Thoracic aorta (tissue), 2 donors: ENCODE data around the gene UBR4. TPM values are rescaled to one million over a fixed set of nuclear protein-coding genes. Genes with fewer than 3 reads are reported as not detected.

Experiments
- ATAC-seq: fragments of 150-250 bp; one replicate; pipeline ENCODE4 v1.8.0; 2017; ENCODE audit warnings: low read depth; ENCODE audit not compliant: insufficient number of reproducible peaks, low FRiP score
- DNase-seq: peaks from one replicate; pipeline ENCODE4 v3.0.0-alpha.2; 2020; ENCODE audit warnings: low spot score
- H3K27ac ChIP-seq, 2 donors: fragments of 200-600 bp; sonication (generic); 1 replicate in 1 of 2; 2 replicates in 1 of 2; pipeline ENCODE4 v1.5.1; 2016; ENCODE audit warnings: mild to moderate bottlenecking in 2 of 2, moderate library complexity in 2 of 2
- H3K27me3 ChIP-seq: fragments of 200-600 bp; sonication (generic); replicated peaks from 2 replicates; pipeline ENCODE4 v1.6.0; 2016; ENCODE audit warnings: mild to moderate bottlenecking; ENCODE audit not compliant: insufficient read depth
- H3K36me3 ChIP-seq: fragments of 200-600 bp; sonication (generic); one replicate; pipeline ENCODE4 v1.5.1; 2016
- H3K4me1 ChIP-seq, 2 donors: fragments of 200-600 bp; sonication (generic); 1 replicate in 1 of 2; 2 replicates in 1 of 2; pipeline versions ENCODE4 v1.5.1 to v1.6.0; 2016; ENCODE audit warnings: low read depth in 2 of 2, mild to moderate bottlenecking in 1 of 2; ENCODE audit not compliant: control insufficient read depth in 1 of 2
- H3K4me3 ChIP-seq: fragments of 200-600 bp; sonication (generic); 2 replicates; pipeline ENCODE4 v1.5.1; 2016; ENCODE audit warnings: mild to moderate bottlenecking
- H3K9me3 ChIP-seq: fragments of 200-600 bp; sonication (generic); 2 replicates; pipeline ENCODE4 v1.5.1; 2016
- total RNA-seq, 2 donors: library from RNA; depleted of rRNA; stranded (reverse); fragments of >200 nt; gene quantifications; one replicate each; pipeline versions ENCODE4 v1.1.0 to v1.2.3, GENCODE V29; 2016
- TF ChIP-seq, protein P1 (sequence below): fragments of 200-600 bp; sonication (generic); IDR thresholded peaks from one replicate; pipeline ENCODE4 v1.5.1; 2019; ENCODE audit warnings: antibody characterized with exemption

UBR4 gene
- total RNA-seq, 2 donors from 2014 or later, result 231 to 266 TPM

DNA sequence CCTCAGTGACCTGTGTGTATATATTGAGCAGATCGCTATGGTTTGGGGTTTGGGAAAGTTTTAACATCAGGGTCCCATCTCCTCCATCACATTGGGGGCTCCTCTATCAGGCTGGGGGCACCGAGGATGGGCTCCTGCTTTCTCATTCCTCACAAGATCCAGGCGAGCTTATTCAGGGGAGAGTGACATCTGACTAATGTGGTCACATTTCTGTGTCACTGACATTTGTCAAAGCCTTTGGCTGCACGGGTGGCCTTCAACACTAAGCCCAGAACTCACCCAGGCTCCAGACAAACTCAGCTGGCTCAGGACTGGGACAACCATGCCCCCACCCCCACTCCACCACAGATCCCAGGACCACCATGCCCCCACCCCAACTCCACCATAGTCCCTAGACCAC lies 150.3 kb downstream of the UBR4 start:
- H3K4me3 ChIP-seq, result no peak overlapping the region
- TF ChIP-seq, protein P1, sequence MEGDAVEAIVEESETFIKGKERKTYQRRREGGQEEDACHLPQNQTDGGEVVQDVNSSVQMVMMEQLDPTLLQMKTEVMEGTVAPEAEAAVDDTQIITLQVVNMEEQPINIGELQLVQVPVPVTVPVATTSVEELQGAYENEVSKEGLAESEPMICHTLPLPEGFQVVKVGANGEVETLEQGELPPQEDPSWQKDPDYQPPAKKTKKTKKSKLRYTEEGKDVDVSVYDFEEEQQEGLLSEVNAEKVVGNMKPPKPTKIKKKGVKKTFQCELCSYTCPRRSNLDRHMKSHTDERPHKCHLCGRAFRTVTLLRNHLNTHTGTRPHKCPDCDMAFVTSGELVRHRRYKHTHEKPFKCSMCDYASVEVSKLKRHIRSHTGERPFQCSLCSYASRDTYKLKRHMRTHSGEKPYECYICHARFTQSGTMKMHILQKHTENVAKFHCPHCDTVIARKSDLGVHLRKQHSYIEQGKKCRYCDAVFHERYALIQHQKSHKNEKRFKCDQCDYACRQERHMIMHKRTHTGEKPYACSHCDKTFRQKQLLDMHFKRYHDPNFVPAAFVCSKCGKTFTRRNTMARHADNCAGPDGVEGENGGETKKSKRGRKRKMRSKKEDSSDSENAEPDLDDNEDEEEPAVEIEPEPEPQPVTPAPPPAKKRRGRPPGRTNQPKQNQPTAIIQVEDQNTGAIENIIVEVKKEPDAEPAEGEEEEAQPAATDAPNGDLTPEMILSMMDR, result no peak
- no peaks in the 10 kb centered on the region for H3K27me3 ChIP-seq
- DNase-seq, result no peak
- ATAC-seq, result no peak
- H3K4me1 ChIP-seq, result no peaks in the 10 kb centered on the region
- H3K9me3 ChIP-seq, result no peaks in the 10 kb centered on the region
- no peak overlapping the region for H3K27ac ChIP-seq
- H3K36me3 ChIP-seq, result no peaks in the 10 kb centered on the region

DNA sequence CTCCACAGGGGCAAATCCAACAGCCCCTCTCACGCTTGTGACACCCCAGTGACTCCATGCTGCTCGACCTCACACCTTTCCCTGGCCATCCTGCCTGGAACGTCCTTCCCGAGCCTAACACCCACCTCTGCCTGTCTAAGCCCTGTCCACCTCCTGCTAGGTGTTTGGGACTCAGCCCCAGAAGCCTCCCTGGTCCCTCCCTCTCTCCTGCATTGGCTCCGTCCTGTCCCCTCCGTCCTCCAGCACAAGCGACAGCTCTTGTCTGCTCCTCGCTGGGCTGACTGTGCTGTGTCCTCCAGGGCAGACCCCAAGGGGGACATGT lies 151.6 kb downstream of the UBR4 start:
- no peak for ATAC-seq
- no peak overlapping the region for H3K4me3 ChIP-seq
- no peaks in the 10 kb centered on the region for H3K27me3 ChIP-seq
- no peaks in the 10 kb centered on the region for H3K9me3 ChIP-seq
- H3K36me3 ChIP-seq, result no peaks in the 10 kb centered on the region
- H3K27ac ChIP-seq, result no peak overlapping the region
- TF ChIP-seq, protein P1, result no peak
- H3K4me1 ChIP-seq, result no peaks in the 10 kb centered on the region
- DNase-seq, result no peak

DNA sequence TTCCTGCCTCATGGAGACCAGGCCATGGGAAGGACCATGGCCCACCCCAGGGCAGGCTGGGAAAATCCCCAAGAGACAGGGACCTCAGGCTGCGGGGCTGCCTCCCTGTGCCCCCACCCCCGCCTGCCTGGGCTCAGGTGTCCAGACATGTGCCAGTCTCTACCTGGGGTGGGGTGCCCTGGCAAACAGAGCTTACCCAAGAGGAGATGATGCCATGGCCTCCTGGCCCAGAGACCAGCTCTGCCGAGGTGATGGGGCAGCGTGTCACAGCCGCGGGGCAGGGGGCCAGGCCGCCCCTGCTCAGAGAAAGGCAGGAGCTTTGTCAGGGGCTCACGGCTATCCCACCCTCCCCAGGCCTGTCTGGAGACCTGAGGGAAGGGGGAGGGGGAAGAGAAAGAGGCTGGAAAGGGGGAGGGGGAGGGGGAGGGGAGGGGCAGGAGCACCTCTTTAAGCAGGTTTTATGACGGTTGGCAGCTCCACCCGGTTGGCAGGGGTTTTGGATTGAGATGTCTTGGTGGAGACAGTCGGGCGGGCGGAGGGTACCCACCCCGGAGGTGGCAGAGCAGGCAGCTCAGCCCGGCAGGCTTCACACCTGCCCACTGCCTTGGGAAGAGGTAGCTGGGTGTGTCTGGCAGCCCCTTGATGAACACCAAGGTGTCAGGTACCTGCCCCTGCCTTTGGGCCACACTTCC lies 152.1 kb downstream of the UBR4 start:
- Histone ChIP-seq H3K9me3 (no peaks in the 10 kb centered on the region), H3K27me3 (no peaks in the 10 kb centered on the region), H3K4me3 (no peak overlapping the region), H3K27ac (no peak overlapping the region), H3K4me1 (no peaks in the 10 kb centered on the region), H3K36me3 (no peaks in the 10 kb centered on the region)
- TF ChIP-seq, protein P1, result no peak
- DNase-seq (no peak), ATAC-seq (no peak)

DNA sequence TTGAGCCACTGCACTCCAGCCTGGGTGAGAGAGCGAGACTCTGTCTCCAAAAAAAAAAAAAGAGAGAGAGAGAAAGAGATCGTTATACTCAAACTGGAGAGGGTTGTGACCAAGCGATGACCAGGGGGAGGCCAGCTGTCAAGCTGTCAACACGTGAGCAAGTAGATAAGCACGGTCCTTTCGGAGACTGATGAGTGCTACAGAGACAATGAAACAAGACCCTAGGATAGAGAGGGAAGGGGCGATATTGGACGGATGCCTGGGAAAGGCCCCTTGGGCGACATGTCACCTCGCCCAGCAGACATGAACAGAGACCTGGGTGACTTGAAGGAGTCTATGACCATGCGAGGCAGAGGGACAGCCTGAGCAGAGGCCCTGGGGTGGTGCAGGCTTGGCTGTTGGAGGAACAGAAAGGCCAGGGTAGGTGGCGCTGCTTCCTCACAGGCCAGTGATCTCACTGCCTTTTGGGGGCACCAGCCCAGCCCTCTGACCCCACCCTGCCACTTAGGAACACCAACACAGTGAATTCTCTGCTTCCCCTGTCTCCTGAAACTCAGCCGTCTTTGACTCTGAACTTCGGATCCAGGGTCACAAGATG lies 152.8 kb downstream of the UBR4 start:
- ATAC-seq (no peak), DNase-seq (no peak)
- no peaks in the 10 kb centered on the region for H3K4me1 ChIP-seq
- H3K27me3 ChIP-seq, result no peaks in the 10 kb centered on the region
- no peak overlapping the region for H3K27ac ChIP-seq
- no peaks in the 10 kb centered on the region for H3K36me3 ChIP-seq
- H3K4me3 ChIP-seq, result no peak overlapping the region
- TF ChIP-seq, protein P1, result no peak
- H3K9me3 ChIP-seq, result no peaks in the 10 kb centered on the region

DNA sequence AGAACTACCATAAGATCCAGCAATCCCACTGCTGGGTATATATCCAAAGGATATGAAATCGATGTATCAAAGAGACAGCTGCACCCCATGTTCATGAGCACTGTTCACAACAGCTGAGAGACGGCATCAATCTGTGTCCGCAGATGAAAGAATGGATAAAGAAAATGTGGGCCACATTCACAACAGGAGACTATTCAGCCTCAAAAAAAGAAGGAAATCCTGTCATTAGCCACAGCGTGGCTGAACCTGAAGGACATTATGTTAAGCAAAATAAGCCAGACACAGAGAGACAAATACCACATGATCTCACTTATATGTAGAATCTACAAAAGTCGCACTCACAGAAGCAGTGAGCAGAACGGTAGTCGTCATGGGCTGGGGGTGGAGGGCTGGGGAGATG lies 154.4 kb downstream of the UBR4 start:
- Histone ChIP-seq H3K36me3 (no peaks in the 10 kb centered on the region), H3K27me3 (no peaks in the 10 kb centered on the region), H3K4me3 (no peak overlapping the region), H3K9me3 (no peaks in the 10 kb centered on the region), H3K4me1 (no peaks in the 10 kb centered on the region), H3K27ac (no peak overlapping the region)
- no peak for ATAC-seq
- TF ChIP-seq, protein P1, result no peak
- no peak for DNase-seq
